Measurements from ENCODE around the gene LEKR1.
"Not testable (repeated sequence)": the region's sequence is repeated elsewhere in the genome, so short reads cannot be mapped to it uniquely, and the experiment has no call there.

The LEKR1 gene

DNA sequence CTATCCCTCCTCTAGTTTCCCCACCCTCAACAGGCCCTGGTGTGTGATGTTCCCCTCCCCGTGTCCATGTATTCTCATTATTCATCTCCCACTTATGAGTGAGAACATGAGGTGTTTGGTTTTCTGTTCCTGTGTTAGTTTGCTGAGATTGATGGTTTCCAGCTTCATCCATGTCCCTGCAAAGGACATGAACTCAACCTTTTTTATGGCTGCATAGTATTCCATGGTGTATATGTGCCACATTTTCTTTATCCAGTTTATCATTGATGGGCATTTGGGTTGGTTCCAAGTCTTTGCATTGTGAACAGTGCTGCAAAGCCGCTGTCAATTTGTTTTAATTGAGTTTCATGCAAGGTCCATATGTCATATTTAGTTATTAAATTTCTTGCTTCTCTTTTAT, 88.1 kb downstream of the LEKR1 start:
- DNase-seq: not testable (repeated sequence)

- DNase-seq: no peak
These were observed 89.2 kb downstream of the LEKR1 start for GRCh38 chr3:156915372-156915771.

DNA sequence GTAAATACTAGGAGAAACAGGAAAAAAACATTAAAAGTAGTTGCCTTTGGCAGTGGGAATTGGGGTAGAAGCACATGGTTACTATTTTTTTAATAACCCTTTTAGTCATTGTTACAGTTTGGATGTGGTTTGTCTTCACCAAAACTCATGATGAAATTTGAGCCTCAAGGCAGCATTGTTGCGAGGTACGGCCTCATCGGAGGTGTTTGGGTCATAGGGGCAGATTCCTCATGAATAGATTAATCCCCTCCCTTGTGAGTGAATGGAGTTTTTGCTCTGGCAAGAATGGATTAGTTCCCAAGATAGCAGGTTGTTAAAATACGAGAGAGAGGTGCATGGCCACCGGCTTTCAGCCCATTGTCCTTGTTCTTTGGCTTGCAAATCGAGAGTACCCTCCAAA, 92.6 kb downstream of the LEKR1 start:
- DNase-seq: no peak

DNA sequence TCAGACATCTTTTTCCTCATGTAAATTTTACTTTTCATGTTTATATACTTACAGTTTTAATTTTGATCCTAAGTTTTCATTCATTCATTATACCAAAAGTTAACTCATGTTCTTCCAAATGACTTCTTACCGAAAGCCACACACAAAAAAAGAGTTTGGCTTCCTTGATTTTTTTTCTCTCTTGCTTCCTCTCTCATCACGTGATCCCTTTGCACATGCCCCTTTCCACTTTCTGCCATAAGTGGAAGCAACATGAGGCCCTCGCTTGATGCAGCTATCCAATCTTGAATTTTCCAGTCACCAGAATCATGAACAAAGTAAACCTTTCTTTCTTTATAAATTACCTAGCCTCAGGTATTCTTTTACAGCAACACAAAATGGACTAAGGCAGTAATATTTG, 93.7 kb downstream of the LEKR1 start:
- DNase-seq: no peak

DNA sequence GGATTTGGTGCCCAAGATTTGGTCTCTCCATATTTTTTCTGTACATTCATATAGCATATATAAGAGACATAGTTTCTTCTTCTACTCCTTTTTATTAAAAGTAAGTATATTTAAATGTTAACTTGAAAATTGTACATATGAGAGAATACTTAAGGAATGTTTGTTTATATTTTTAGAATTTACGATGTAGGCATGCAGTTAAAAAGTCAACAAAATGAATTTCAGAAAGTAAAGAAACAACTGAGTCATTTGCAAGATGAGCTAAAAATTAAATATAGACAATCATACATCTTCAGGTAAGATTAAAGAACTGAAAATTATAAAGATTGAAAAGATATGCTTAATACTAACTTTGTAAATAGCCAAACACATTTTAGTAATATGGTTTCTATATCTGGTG, 94.2 kb downstream of the LEKR1 start:
- no peak for DNase-seq

- DNase-seq: no peak
These were observed 97.2 kb downstream of the LEKR1 start for GRCh38 chr3:156923349-156923748.

DNA sequence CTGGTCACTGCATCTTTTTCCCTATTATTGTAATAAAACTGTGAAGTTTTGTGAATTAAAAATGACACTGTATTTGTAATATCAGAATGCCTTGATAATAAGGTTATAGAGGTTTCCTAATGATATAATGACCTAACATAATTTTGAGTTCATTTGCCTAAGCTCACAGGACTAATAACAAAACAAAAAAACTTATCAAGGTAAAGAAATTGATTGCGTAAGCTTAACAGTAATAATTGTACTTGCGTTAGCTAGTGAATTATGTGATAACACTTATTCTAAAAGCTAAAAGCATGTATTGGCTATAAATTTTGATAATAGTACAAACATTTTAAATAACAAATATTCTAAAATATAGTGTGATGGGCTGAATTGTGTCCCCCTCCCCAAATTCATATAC, 112.6 kb downstream of the LEKR1 start:
- DNase-seq: no peak

GRCh38 chr3:156939315-156939714, 113.2 kb downstream of the LEKR1 start:
- no peak for DNase-seq

DNA sequence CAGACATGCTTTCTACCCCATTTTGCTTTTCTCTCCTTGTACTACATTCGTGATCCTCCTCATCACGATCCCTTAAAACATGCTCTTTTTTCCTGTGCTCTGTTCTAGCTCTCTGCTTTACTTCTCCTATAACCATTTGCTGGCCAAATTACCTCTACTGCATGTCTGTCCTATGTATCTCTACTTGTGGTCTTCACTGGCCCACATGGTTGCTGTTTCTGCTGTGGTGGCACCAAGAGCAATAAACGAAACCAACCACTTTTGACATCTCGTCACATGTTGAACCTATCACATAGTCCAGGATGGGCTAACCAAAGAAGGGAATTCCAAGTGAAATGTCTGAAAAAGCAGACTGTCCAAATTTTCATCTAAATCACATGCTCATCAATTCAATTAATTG, 115.2 kb downstream of the LEKR1 start:
- no peak for DNase-seq

DNA sequence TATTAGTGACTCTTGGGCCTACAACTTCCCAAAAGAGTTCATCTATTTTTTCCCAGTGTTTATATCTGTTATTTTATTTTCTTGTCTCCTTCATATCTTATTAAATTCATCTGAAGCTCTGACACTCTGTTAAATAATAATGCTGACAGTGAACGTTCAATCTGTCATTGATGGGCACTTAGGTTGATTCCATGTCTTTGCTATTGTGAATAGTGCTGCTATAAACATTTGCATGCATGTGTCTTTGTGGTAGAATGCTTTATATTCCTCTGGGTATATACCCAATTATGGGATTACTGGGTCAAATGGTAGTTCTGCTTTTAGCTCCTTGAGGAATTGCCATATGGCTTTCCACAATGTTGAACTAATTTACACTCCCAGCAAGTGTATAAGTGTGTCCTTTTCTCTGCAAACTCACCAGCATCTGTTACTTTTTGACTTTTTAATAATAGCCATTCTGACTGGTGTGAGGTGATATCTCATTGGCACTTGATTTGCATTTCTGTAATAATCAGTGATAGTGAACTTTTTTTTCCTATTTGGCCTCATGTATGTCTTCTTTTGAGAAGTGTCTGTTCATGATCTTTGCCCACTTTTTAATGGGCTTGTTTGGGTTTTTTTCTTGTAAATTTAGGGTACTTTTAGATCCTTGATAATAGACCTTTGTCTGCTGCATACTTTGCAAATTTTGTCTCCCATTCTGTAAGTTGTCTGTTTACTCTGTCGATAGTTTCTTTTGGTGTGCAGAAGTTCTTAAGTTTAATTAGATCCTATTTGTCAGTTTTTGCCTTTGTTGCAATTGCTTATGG, 122.5 kb downstream of the LEKR1 start:
- no peak for DNase-seq

DNA sequence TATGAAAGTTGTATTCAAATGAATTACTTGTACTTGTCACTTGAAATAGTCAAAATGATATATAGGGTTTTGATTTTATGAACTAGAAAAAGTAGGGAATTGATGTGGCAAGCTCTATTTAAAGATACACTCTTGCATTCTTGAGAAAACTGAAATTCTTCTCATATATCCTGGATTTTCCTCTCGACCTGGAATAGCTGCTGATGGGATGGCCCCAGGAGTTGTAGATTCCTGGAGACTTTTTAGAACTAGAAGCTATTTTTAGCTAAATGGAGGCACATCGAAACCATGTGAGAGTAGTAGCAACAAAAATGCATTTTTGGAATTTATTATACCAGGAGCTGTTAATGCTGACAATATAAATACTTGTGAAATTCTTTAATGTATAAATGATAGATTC, 125.9 kb downstream of the LEKR1 start:
- no peak for DNase-seq

DNA sequence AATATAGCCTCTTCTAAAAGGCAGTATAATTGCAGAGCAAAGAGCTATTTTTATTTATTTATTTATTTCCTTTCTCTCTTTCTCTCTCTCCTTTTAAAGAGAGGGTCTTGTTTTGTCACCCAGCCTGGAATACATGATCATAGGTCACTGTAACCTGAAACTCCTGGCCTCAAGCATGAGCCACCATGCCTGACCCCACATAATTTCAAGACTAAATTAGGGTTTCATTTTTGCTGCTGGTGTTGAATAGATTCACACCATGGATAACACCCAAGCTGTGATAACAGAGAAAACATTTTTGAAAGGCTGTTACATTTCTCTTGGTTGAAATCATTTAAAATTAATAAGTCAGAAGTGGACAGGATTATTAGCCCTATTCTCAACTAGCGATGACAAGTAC, 131.6 kb downstream of the LEKR1 start:
- no peak for DNase-seq

- DNase-seq: no peak
These were observed 136.9 kb downstream of the LEKR1 start for GRCh38 chr3:156963096-156963495.

- no peak for DNase-seq
These were observed 138.4 kb downstream of the LEKR1 start for GRCh38 chr3:156964577-156964976.

DNA sequence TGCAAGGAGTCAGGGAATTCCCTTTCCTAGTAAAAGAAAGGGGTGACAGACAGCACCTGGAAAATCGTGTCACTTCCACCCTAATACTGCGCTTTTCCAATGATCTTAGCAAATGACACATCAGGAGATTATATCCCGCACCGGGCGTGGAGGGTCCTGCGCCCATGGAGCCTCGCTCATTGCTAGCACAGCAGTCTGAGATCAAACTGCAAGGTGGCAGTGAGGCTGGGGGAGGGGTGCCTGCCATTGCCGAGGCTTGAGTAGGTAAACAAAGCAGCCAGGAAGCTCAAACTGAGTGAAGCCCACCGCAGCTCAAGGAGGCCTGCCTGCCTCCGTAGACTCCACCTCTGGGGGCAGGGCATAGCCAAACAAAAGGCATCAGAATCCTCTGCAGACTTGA, 140.2 kb downstream of the LEKR1 start:
- not testable (repeated sequence) for DNase-seq

DNA sequence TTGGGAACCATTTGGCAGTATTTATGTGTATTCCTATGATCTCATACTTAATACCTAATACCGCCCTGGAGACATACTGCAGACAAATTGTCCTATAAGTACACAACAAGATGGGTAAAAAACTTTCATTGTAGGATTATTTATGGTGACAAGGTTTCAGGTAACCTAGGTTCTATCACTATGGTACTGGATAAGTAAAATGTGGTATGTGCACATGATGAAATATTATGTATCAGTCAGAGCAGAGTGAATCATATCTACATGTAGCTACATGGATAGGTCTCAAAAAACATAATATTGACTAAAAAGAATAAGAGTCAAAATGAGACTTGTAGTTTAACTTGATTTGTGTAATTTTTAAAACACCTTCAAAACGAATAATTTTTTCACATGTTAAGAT, 147.8 kb downstream of the LEKR1 start:
- DNase-seq: no peak

- no peak for DNase-seq
These were observed 148.8 kb downstream of the LEKR1 start for GRCh38 chr3:156974931-156975330.

DNA sequence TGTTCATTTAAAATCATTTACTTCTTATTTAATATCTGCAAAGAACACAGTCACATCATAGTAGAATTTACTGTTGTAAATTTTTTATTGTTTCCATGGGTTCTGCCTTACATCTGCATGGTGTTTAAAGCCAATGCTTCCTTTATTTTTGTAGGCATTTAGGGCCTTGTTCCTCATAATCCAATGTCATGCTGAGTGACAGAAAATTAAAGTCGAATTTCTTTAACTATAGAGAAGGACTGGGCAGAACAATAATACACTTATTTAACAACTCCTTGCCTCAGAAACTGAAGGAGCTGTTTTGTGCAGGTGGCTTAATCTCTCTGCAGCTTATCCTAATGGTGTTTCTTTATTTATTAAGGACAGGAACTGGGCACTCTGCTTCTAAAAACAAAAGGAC, 149.6 kb downstream of the LEKR1 start:
- no peak for DNase-seq

GRCh38 chr3:156976933-156977332, 150.8 kb downstream of the LEKR1 start:
- DNase-seq: no peak

DNA sequence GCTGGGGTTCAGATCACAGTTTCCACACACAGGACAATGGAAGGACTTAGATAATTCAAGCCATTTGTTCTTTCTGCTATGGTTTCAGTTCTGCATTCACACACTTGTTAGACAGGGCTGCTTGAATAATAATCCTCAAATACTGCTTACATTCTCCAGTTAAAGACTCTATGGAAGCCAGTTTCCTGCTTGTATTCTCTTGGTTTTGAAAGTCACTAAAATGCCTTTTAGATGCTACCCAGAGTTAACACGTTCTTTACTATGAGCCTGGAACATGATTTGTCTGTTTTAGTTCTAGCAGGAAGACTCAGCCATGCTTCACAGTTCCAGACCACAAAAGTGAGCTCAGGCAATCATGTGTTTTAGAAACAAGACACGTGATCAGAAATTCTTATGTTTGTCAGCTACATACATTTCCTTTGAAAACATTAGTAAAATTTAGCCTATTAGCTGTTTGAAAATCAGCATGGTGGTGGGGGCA, 152.4 kb downstream of the LEKR1 start:
- DNase-seq: no peak

- DNase-seq: no peak
These were observed 154.9 kb downstream of the LEKR1 start for GRCh38 chr3:156981005-156981404.

DNA sequence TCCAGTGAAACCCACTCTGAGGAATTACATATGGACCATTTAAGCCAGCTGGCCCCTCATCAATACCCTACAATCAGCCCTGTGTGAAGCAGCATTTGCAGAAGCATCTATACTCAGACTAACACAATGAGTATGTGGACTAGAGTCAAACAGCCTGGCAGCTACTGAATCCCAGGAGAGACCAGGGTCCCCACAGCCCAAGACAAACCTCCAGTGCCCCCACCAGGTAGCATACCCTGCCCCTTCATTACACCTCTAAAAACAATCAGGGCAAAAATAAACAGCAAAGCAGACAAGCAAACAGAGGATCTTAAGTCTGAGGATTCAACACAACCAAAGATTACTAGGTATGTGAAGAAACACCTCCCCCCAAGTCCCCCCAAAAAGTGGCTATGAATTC, 157.4 kb downstream of the LEKR1 start:
- DNase-seq: no peak

DNA sequence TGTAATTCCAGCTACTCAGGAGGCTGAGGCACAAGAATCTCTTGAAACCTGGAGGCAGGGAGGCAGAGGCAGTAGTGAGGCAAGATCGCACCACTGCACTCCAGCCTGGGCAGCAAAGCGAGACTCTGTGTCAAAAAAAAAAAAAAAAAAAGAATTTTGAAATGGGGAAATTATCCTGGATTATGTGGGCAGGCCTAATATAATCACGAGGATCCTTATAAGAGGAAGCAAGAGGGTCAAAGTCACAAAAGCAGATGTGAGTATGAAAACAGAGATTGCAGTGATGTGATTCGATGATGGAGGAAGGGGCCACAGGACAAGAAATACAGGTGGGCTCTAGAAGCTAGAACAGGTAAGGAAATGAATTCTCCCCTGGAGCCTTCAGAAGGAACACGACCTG, 159.6 kb downstream of the LEKR1 start:
- no peak for DNase-seq

GRCh38 chr3:156987946-156988345, 161.8 kb downstream of the LEKR1 start:
- no peak for DNase-seq

GRCh38 chr3:156997351-156997750, 171.2 kb downstream of the LEKR1 start:
- DNase-seq: no peak

All from NCI-H774 (cell line).